Right renal cortex interstitium (tissue), 3 donors: ENCODE results near the gene TPPP. TPM values are rescaled to one million over a fixed set of nuclear protein-coding genes. Genes with fewer than 3 reads are reported as not detected.
"Not testable (repeated sequence)": the region's sequence is repeated elsewhere in the genome, so short reads cannot be mapped to it uniquely, and the experiment has no call there.

Experiments
- DNase-seq, 3 donors: peaks; one replicate each; pipeline ENCODE4 v3.0.0-alpha.2; 2013; ENCODE audit warnings: low read depth in 3 of 3, low spot score in 2 of 3
- polyA plus RNA-seq, 3 donors: library from polyadenylated mRNA; unstranded; fragments of 120-200 nt; gene quantifications; one replicate each; pipeline ENCODE4 v1.2.1, GENCODE V29; 2013; ENCODE audit not compliant: insufficient read length in 3 of 3

Gene TPPP
- polyA plus RNA-seq, 3 donors, result 2.9 to 5.5 (median 3.9) TPM

DNA sequence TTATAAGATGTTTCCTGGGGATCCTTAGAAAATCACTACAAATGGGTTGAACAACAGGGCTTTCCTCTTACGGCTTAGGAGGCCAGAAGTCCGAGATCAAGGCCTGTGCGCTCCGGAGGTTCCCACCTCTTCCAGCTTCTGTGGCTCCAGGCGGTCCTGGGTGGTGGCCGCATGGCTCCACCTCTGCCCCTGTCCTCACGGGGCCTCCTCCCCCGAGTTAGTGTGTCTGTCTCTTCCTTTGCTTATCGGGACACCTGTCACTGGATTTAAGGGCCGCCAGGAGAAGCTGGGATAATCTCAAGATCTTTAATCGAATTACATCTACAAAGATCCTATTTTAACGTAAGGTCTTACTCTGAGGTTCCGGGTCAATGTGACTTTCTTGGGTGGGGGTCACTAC lies 2.3 kb upstream of the TPPP start:
- DNase-seq, result not testable (repeated sequence)

DNA sequence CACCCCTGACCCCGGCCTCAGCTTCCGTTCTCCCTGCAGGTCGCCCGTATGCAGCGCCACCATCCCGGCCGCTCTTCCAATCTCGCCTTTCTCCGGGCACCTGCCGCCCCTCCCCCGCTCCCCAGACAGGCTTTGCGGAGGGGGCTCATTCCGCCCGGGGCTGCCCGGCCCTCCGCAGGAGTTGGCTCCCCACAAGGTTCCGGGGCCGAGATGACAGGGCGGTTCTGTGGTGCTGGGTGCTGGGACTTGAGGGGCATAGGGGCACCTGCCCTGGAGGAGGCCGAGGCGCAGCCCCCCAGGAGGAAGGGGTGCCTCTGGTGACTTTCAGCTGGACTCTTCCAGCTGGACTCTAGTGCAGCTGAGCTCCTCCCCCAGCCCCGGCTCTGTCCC lies 885 bp upstream of the TPPP start:
- DNase-seq, result not testable (repeated sequence)

GRCh38 chr5:692529-693041 lies 567 bp downstream of the TPPP start:
- DNase-seq, result not testable (repeated sequence)

GRCh38 chr5:691817-692528 lies 1.2 kb downstream of the TPPP start:
- no peak for DNase-seq

DNA sequence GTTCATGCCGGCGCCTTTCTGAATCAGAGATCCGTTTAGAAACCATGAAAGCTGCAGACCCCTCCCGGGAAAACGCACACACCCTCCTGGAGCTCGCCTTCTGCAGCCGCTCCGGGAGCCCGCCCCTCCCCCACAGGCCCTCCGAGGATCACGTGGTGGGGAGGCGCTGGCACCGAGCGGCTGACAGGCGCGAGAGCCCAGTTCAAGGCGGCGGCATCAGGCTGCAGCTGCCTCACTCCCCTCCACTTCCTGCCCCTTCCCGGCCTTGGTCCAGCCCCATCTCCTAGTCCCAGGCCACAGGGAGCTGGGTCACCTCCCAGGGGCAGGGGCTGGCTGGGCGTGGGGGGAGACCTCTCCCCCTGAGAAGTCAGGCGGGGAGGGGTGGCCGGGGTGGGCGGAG lies 2.1 kb downstream of the TPPP start:
- not testable (repeated sequence) for DNase-seq

DNA sequence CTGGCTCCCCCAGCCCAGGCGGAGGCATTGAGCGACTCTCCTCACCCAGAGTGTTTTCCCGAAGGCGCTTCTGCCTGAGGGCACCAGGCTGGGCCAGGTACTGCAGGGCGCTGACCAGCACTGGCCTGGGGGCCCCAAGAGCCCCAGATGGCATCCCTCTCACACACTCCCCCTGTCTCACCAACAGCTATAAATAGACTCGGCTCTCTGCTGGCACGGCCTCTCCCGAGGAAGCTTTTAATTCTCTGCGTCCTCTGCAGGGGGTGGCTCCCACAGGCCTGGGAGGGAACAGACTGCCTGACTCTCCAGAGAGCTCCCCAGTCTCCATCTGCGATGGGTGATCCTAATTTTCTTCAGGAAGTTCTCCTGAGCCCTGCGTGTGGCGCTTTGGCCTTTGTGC lies 2.9 kb downstream of the TPPP start:
- DNase-seq, result not testable (repeated sequence)

- DNase-seq, result not testable (repeated sequence)
These were observed 4.7 kb downstream of the TPPP start for GRCh38 chr5:688348-689010.

DNA sequence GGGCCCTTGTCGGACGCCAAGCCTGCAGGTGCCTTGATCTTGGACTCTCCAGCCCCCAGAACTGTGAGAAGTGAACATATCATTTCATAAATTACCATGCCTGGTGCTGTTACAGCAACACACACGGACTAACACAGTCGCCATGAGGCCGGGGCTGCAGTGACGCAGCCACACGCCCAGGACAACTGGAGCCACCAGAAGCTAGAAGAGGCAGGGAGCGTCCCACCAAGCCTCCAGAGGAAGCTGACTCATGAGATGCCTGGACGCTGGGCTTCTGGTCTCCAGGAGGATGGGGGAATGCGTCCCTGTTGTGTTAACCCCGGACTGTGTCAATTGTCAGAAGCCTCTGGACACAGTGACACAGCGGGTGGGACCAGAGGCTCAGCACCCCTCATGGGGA lies 6.2 kb downstream of the TPPP start:
- DNase-seq, result not testable (repeated sequence)

DNA sequence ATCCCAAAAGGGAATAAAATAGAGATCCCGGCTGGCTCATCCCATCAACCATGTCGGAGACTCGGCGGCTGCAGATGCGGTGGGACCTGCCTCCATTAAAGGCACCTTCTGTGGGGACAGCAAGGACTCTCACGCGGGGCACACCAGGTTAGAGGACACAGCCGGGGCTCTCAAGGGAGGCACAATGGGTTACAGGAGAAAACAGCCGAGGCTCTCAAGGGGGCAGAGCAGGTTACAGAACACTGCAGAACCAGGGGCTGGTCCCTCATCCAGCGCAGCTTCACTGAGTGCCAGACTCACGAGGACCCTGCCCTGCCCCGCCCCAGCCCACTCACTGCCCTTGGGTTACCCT lies 7.0 kb downstream of the TPPP start:
- DNase-seq, result not testable (repeated sequence)

GRCh38 chr5:685262-686171 lies 7.6 kb downstream of the TPPP start:
- DNase-seq, result no peak

DNA sequence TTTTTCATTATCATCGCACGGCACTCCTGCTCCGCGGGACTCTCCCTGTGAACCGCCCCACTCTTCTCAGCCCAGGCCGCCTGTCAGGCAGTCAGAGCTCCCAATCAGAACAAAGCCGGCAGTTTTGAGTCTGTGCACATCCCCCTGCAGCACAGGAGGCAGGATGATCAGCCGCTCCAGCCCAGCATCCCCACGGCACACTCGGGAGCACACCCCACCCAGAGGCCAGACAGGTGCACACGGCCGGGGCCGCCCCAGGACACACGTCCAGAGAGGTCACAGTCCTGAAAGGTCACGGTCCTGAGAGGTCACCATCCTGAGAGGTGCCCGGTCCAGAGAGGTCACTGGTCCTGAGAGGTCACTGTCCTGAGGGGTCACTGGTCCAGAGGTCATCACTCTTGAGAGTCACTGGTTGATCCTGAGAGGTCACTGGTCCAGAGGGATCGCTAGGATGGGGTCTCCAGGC lies 8.4 kb downstream of the TPPP start:
- DNase-seq, result no peak

DNA sequence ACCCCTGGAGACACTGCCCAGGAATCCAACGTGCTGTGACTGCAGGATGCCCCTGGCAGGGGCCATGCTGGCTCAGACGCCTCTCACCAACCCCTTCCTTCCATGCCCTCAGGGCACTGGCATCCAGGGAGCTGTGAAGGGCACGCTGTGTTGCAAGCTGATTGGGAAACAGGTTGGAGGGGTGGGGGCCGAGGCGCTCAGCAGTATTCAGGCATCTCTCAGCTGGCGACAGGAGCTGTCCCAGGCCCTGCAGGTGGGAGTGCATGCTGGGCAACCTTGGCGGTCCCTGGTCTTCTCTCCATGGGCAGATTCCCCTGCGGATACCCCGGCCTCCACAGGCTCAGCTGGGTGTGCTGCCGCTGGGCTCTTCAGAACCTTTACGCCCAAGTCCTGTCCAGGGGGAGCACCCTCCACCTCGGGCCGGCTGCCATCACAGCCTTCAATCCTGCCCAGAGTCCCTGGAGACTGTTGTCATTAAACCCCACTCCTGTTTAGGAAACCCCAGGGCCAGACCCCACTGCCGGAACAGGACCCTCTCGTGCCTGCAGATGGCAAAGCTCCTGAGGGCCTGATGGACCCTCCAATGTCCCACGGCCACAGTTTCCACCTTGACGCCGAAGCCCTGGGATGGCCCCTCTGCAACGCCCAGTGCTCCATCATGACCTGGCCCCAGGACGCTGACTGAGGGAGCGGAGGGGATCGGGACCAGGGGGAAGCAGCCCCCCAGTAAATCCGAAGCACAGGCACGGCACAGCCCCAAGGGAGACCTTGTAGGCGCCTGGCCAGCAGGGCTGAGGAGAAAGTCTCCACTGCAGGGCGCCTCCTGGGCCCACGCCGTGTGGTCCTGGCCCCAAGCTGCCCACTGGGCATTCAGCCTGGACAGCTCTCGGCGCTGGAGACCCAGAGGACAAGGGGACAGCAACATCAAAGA lies 9.3 kb downstream of the TPPP start:
- DNase-seq, result no peak

DNA sequence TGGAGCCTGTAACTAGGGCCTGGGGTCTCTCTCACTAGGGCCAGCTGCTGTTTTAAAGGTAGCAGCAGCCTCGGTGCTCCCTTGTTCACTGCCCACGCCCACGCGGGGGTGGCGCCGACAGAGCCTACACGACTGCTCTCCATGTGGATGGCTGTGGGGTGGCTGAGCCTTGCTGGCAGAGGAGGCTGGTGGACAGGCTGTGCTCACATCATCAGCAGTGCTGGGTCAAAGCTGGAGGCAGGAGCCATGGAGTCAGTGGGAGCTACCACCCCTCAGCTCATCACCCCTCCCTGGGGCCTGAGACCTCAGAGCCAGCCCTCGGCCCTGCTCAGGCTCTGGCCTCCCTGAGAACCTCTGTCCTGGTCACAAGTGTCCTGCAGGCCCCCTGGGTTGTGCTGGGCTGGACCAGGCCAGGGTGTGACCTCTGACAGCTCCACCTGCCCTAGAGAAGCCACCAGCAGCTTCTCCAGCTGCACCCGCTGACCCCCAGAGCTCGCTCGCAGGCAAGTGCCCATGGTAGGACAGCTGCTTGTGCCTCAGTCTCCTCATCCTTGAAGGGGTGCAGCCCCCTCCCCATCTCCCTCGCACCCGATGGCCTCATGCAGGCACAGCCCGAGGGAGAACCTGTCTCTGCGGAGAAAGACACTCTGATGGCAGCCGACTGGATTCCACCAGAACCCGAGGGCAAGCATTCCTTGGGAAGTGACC lies 10.3 kb downstream of the TPPP start:
- not testable (repeated sequence) for DNase-seq

GRCh38 chr5:682216-682615 lies 10.9 kb downstream of the TPPP start:
- DNase-seq, result not testable (repeated sequence)

DNA sequence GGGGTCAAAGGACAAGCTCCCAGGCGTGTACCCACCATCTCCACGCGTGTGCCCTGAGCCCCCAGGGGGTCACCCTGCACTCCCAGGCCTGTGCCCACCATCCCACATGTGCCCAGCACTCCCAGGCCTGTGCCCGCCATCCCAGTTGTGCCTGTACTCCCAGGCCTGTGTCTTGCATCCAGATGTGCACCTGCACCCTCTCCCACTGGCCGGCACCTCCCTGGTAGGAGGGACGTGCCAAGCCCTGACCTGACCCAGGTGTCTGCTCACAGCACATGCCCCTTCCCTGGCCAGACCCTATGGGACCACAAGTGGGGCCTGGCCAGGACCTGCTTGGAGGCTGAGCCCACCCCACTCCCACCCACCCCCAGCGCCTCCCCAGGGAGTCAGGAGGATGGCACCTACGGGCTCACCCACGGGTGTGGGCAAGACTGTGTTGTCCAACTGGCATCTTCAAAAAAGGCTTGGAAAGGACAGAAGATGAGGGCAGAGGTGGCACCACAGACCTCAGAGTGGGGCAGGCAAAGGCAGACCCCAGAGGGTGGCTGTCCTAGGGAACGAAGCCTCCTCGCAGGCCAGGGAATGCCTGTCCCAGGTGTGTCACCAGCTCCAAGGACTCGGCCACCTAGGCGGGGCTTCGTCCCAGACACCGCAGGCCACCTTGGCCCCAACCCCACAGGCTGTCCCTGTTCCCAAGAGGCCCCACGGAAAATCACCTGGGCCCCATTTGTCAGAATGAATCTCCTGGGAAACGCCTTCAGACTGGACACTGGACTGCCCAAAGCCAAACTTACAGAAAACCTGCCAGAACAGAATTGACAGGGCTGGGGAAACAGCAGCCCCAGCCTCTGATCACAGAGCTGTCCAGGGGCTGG lies 11.6 kb downstream of the TPPP start:
- DNase-seq, result not testable (repeated sequence)

DNA sequence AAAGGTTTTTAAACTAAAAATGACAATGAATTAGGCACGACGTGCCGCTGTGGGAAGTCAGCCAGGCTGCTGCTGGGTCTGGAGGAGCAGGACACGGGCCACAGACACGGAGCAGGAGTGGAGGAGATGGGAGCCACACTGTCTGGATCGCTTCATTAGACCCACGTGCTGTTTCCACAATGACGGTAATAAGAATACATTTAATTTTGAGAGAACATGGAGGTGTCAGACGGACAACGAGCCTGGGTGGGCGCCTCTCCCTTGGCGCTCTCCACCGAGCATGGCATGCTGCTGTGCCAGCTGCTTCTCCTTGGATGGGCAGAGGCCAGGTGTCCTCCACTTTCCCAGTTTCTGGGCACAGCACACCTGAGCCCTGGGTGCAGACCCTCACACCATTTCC lies 12.3 kb downstream of the TPPP start:
- DNase-seq, result not testable (repeated sequence)

- not testable (repeated sequence) for DNase-seq
These were observed 12.9 kb downstream of the TPPP start for GRCh38 chr5:680118-680795.
